Prostate gland (tissue), 2 donors: ENCODE results near the gene WWC2.

ENCODE experiments used
- POLR2A ChIP-seq: fragments of 450-650 bp; IDR thresholded peaks from one replicate; pipeline ENCODE4 v1.6.1; 2016; ENCODE audit warnings: antibody characterized with exemption, mild to moderate bottlenecking
- POLR2AphosphoS5 ChIP-seq: sonication (generic); formaldehyde crosslinking; IDR thresholded peaks from one replicate; pipeline ENCODE4 v1.6.1; 2017; ENCODE audit warnings: antibody characterized with exemption
- TF ChIP-seq, protein P1 (sequence below), 4 experiments: fragments of 200-600 bp in 2 of 4; fragments of 450-650 bp in 2 of 4; sonication (generic) in 2 of 4; IDR thresholded peaks; 1 replicate in 3 of 4; 2 replicates in 1 of 4; pipeline ENCODE4 v1.5.1; 2016 to 2019; ENCODE audit warnings: antibody characterized with exemption in 4 of 4, mild to moderate bottlenecking in 2 of 4, moderate library complexity in 2 of 4

DNA sequence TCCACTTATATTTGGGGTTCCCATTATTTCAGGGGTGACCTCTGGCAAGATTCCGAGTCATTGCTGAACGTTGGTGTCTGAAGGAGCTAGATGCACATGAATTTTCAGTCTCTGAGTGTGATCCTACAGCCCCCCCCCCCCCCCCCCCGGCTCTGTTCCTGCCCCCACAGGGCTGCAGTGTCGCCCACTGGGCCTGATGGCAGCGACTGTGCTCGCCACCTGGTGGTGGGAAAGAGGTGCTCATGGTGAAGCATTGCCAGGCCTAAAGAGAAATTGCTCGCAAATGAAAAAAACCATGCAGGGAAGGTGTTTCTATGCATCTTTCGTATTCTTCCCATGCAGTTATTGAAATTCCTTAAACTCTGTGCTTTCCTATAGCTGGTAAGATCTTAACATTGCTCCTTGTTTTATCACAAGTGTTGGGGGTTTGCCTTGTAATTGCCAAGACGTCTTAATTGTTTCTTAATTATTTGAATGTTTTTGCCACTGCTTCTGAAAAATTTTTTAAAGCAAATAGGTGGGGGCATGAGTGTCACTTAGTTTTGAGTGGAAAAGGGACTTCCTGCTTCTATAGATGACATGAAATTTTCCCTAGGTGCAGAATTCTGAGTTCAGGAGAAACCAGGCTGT is 157.8 kb downstream of the WWC2 start:
- TF ChIP-seq, protein P1, sequence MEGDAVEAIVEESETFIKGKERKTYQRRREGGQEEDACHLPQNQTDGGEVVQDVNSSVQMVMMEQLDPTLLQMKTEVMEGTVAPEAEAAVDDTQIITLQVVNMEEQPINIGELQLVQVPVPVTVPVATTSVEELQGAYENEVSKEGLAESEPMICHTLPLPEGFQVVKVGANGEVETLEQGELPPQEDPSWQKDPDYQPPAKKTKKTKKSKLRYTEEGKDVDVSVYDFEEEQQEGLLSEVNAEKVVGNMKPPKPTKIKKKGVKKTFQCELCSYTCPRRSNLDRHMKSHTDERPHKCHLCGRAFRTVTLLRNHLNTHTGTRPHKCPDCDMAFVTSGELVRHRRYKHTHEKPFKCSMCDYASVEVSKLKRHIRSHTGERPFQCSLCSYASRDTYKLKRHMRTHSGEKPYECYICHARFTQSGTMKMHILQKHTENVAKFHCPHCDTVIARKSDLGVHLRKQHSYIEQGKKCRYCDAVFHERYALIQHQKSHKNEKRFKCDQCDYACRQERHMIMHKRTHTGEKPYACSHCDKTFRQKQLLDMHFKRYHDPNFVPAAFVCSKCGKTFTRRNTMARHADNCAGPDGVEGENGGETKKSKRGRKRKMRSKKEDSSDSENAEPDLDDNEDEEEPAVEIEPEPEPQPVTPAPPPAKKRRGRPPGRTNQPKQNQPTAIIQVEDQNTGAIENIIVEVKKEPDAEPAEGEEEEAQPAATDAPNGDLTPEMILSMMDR (IDR thresholded peaks at IDR 0.05): peak; percentile 44 to 56 (median 50)
- TF ChIP-seq POLR2AphosphoS5 (no peak), POLR2A (no peak)
